H1 (cell line): ENCODE measurements around the gene LTBP1. TPM values are rescaled to one million over a fixed set of nuclear protein-coding genes. Genes with fewer than 3 reads are reported as not detected.

ENCODE experiments used
- CBX5 ChIP-seq: fragments of 300-800, 300-1000 bp; sonication (generic); IDR thresholded peaks from 2 replicates; pipeline ENCODE4 v1.7.1; 2016; ENCODE audit warnings: antibody characterized with exemption, low read length, low read depth
- CHD2 ChIP-seq: IDR thresholded peaks from 2 replicates; pipeline ENCODE4 v1.6.1; 2012; ENCODE audit warnings: low read length, improper control_type of control experiment
- EP300 ChIP-seq, 2 experiments: IDR thresholded peaks; 1 replicate in 1 of 2; 2 replicates in 1 of 2; pipeline ENCODE4 v1.6.1; 2011 to 2012; ENCODE audit warnings: low read depth in 2 of 2, low read length in 2 of 2, mild to moderate bottlenecking in 2 of 2, borderline replicate concordance in 1 of 2, inconsistent platforms in 1 of 2, moderate library complexity in 1 of 2
- HDAC2 ChIP-seq, 2 experiments: fragments of 300-600 bp in 1 of 2; sonication (generic) in 1 of 2; IDR thresholded peaks; 2 replicates each; pipeline ENCODE4 v1.6.1; 2011 to 2012; ENCODE audit warnings: low read depth in 2 of 2, low read length in 2 of 2, mild to moderate bottlenecking in 2 of 2, moderate library complexity in 2 of 2, borderline replicate concordance in 1 of 2, inconsistent platforms in 1 of 2
- PHF8 ChIP-seq: fragments of 200-600 bp; sonication (generic); conservative IDR thresholded peaks from 2 replicates; pipeline ENCODE4 v1.7.1; 2012; ENCODE audit warnings: low read depth, mild to moderate bottlenecking, inconsistent platforms, low read length, moderate library complexity
- RNF2 ChIP-seq: fragments of 200-900, 300-1000 bp; sonication (generic); IDR thresholded peaks from 2 replicates; pipeline ENCODE4 v1.7.1; 2016; ENCODE audit warnings: borderline replicate concordance, low read depth, mild to moderate bottlenecking, antibody characterized with exemption, low read length; ENCODE audit not compliant: poor library complexity, severe bottlenecking; ENCODE audit errors: missing control alignments
- SP4 ChIP-seq: IDR thresholded peaks from 2 replicates; pipeline ENCODE4 v1.6.1; 2012; ENCODE audit warnings: low read length, inconsistent platforms
- TCF12 ChIP-seq: IDR thresholded peaks from 2 replicates; pipeline ENCODE4 v1.6.1; 2011; ENCODE audit warnings: low read depth, mild to moderate bottlenecking, low read length
- polyA plus RNA-seq, 7 experiments: library from polyadenylated mRNA; depleted of rRNA in 3 of 7; stranded (reverse) in 5 of 7; unstranded in 2 of 7; fragments of >200 nt in 5 of 7; fragments of 200-250 nt in 2 of 7; gene quantifications; 1 replicate in 5 of 7; 2 replicates in 1 of 7; 4 replicates in 1 of 7; pipeline versions ENCODE4 v1.2.1 to v1.2.3, GENCODE V29; 2011 to 2013; ENCODE audit warnings: missing spikeins in 2 of 7, mixed read lengths in 2 of 7
- total RNA-seq: library from RNA; stranded (reverse); fragmentation: NEBNext Ultra II Directional; extraction: Animal tissue kit (Norgen Biotek cat#: 25700); gene quantifications from 2 replicates; pipeline ENCODE4 v1.2.1, GENCODE V29; 2021

LTBP1 gene
- total and polyA plus RNA-seq, 2 of the 8 experiments (the other 6 are each of a cell fraction or from before 2014, with no cell fraction given): 15.4 to 24.7 TPM

DNA sequence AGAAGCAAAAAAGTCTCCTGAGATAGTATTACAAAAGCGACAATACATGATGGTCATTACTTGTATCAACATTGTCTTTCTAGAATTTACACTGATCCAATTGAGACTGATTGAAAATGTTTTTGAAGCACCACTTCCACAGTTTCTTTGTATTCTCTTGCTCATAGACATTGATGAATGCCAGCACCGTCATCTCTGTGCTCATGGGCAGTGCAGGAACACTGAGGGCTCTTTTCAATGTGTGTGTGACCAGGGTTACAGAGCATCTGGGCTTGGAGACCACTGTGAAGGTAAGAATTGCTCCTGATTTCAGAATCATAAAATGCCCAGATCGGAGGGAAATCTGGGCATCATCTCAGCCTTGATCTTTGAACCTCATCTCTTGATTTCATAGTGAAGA lies 354.6 kb downstream of the LTBP1 start (continued):
- no peak for TF ChIP-seq EP300 (IDR thresholded peaks at IDR 0.05; ENCODE audit: borderline replicate concordance in 1 of 2, low read depth in 2 of 2, low read length in 2 of 2)
- TF ChIP-seq SP4: no peak
- no peak for TF ChIP-seq HDAC2 (IDR thresholded peaks at IDR 0.05; ENCODE audit: borderline replicate concordance in 1 of 2, low read depth in 2 of 2, low read length in 2 of 2)
- TF ChIP-seq CBX5: no peak
- no peak for TF ChIP-seq CHD2
- TF ChIP-seq TCF12: no peak
- no peak for TF ChIP-seq RNF2
- no peak for TF ChIP-seq PHF8
